Activated naive CD4-positive, alpha-beta T cell treated with anti-CD3 and anti-CD28 coated beads for 36 hours (primary cell): ENCODE measurements around the gene UBAP1L. TPM values are rescaled to one million over a fixed set of nuclear protein-coding genes. Genes with fewer than 3 reads are reported as not detected.
"Not testable (repeated sequence)": the region's sequence is repeated elsewhere in the genome, so short reads cannot be mapped to it uniquely, and the experiment has no call there.

Source experiments
- CTCF ChIA-PET: fragments of 350-600 bp; sonication (Branson Sonifier 250); formaldehyde crosslinking; loops from one replicate; lab custom pipeline; 2021; ENCODE audit warnings: antibody characterized with exemption; lab: Charles Lee
- DNase-seq: peaks from one replicate; pipeline ENCODE4 v3.0.0-alpha.2; 2020
- H3K27ac Mint-ChIP-seq: one replicate; pipeline ENCODE4 v1.8.0; 2021; ENCODE audit warnings: mild to moderate bottlenecking, mixed read lengths
- H3K27me3 Mint-ChIP-seq: one replicate; pipeline ENCODE4 v1.8.0; 2021; ENCODE audit warnings: low read depth, mixed read lengths
- H3K36me3 Mint-ChIP-seq: one replicate; pipeline ENCODE4 v1.8.0; 2021; ENCODE audit warnings: low read depth, mixed read lengths
- H3K4me1 Mint-ChIP-seq: one replicate; pipeline ENCODE4 v1.8.0; 2021; ENCODE audit warnings: low read depth, mixed read lengths
- H3K4me3 Mint-ChIP-seq: one replicate; pipeline ENCODE4 v1.8.0; 2021; ENCODE audit warnings: mild to moderate bottlenecking, moderate library complexity, mixed read lengths
- H3K9me3 Mint-ChIP-seq: one replicate; pipeline ENCODE4 v1.8.0; 2021; ENCODE audit warnings: mixed read lengths
- intact Hi-C: fragments of 100-400 bp; cut with micrococcal nuclease; formaldehyde crosslinking; loops from one replicate; pipeline ENCODE4 v1.15.1; 2023
- total RNA-seq, 2 experiments: library from RNA; stranded (reverse); gene quantifications; one replicate each; pipeline ENCODE4 v1.2.3, GENCODE V29; 2021

UBAP1L gene
- total RNA-seq, 2 experiments from 2014 or later: 1.6 to 1.9 TPM

- H3K4me3 Mint-ChIP-seq: no peak overlapping the region
- no peak for DNase-seq
- H3K4me1 Mint-ChIP-seq: peaks cover 18% of the 10 kb centered on the region
- peaks cover 30% of the 10 kb centered on the region for H3K27me3 Mint-ChIP-seq
- no peak overlapping the region for H3K27ac Mint-ChIP-seq
- intact Hi-C loops: no loop called here
- CTCF ChIA-PET: interaction anchor here (4.9 kb wide), 1 partner anchor 45 kb away, joined by 31 read pairs; no protein-coding TSS in a partner anchor
- H3K9me3 Mint-ChIP-seq: no peaks in the 10 kb centered on the region
- no peaks in the 10 kb centered on the region for H3K36me3 Mint-ChIP-seq
Measured at GRCh38 chr15:65079580-65079979, 35.4 kb downstream of the UBAP1L start.

GRCh38 chr15:65077981-65078352, 37.0 kb downstream of the UBAP1L start:
- H3K27ac Mint-ChIP-seq: no peak overlapping the region
- intact Hi-C loops: loop anchor here (1.0 kb wide), 3 partner anchors 24 to 347 kb away; no protein-coding TSS in a partner anchor
- no peak overlapping the region for H3K4me3 Mint-ChIP-seq
- no peaks in the 10 kb centered on the region for H3K36me3 Mint-ChIP-seq
- H3K4me1 Mint-ChIP-seq: peaks cover 18% of the 10 kb centered on the region
- CTCF ChIA-PET: interaction anchor here (0.9 to 4.9 kb wide), 8 partner anchors 8 to 43 kb away, joined by 3 to 31 read pairs (median 4); partner anchors contain the start of gene RASL12
- no peaks in the 10 kb centered on the region for H3K9me3 Mint-ChIP-seq
- peaks cover 29% of the 10 kb centered on the region for H3K27me3 Mint-ChIP-seq
- DNase-seq: peak; percentile 70

GRCh38 chr15:65077291-65077980, 37.6 kb downstream of the UBAP1L start:
- no peaks in the 10 kb centered on the region for H3K36me3 Mint-ChIP-seq
- CTCF ChIA-PET: interaction anchor here (0.9 to 4.9 kb wide), 7 partner anchors 8 to 246 kb away, joined by 3 to 31 read pairs (median 4); no protein-coding TSS in a partner anchor
- intact Hi-C loops: no loop called here
- H3K27me3 Mint-ChIP-seq: peaks cover 24% of the 10 kb centered on the region
- no peak overlapping the region for H3K4me3 Mint-ChIP-seq
- DNase-seq: no peak
- H3K27ac Mint-ChIP-seq: no peak overlapping the region
- peaks cover 12% of the 10 kb centered on the region for H3K4me1 Mint-ChIP-seq
- H3K9me3 Mint-ChIP-seq: no peaks in the 10 kb centered on the region

- Mint-ChIP-seq H3K36me3 (no peaks in the 10 kb centered on the region), H3K27ac (no peak within 1 kb of the TSS), H3K4me1 (peaks cover 5% of the 10 kb centered on the region), H3K9me3 (no peaks in the 10 kb centered on the region), H3K27me3 (peaks cover 21% of the 10 kb centered on the region), H3K4me3 (no peak within 1 kb of the TSS)
- DNase-seq: no peak
- intact Hi-C loops: no loop called here
- CTCF ChIA-PET: interaction anchor here (0.6 to 4.9 kb wide), 6 partner anchors 9 to 245 kb away, joined by 3 to 31 read pairs (median 3); partner anchors contain the start of gene RASL12
Measured at GRCh38 chr15:65076486-65077290, 38.3 kb downstream of the UBAP1L start, which contains the start of gene KBTBD13. Gene KBTBD13, plus strand, starts transcription at chr15:65076746. Its CDS starts 70 bp downstream, at chr15:65076816.

- H3K27me3 Mint-ChIP-seq: peaks cover 19% of the 10 kb centered on the region
- intact Hi-C loops, H3K4me1 Mint-ChIP-seq, H3K4me3 Mint-ChIP-seq, H3K9me3 Mint-ChIP-seq, H3K27ac Mint-ChIP-seq, DNase-seq, H3K36me3 Mint-ChIP-seq: not testable (repeated sequence)
- CTCF ChIA-PET: interaction anchor here (0.6 to 4.9 kb wide), 5 partner anchors 8 to 244 kb away, joined by 3 to 31 read pairs (median 3); partner anchors contain the start of gene RASL12
Measured at GRCh38 chr15:65075607-65076395, 39.2 kb downstream of the UBAP1L start.

GRCh38 chr15:65074946-65075345, 40.1 kb downstream of the UBAP1L start:
- H3K9me3 Mint-ChIP-seq, intact Hi-C loops, H3K36me3 Mint-ChIP-seq, H3K27ac Mint-ChIP-seq, DNase-seq, H3K4me3 Mint-ChIP-seq, H3K4me1 Mint-ChIP-seq: not testable (repeated sequence)
- peaks cover 19% of the 10 kb centered on the region for H3K27me3 Mint-ChIP-seq
- CTCF ChIA-PET: interaction anchor here (1.6 to 4.9 kb wide), 2 partner anchors 20 to 40 kb away, joined by 6 to 31 read pairs; no protein-coding TSS in a partner anchor

GRCh38 chr15:65072617-65073016, 42.4 kb downstream of the UBAP1L start:
- no peak overlapping the region for H3K27ac Mint-ChIP-seq
- intact Hi-C loops: no loop called here
- no peak for DNase-seq

GRCh38 chr15:65072027-65072426, 43.0 kb downstream of the UBAP1L start:
- CTCF ChIA-PET: interaction anchor here (0.8 kb wide), 1 partner anchor 19 kb away, joined by 3 read pairs; no protein-coding TSS in a partner anchor
- peaks cover 15% of the 10 kb centered on the region for H3K27me3 Mint-ChIP-seq
- DNase-seq: no peak
- H3K4me3 Mint-ChIP-seq: no peak overlapping the region
- no peaks in the 10 kb centered on the region for H3K36me3 Mint-ChIP-seq
- H3K4me1 Mint-ChIP-seq: peaks cover 10% of the 10 kb centered on the region
- intact Hi-C loops: no loop called here
- no peak overlapping the region for H3K27ac Mint-ChIP-seq
- no peaks in the 10 kb centered on the region for H3K9me3 Mint-ChIP-seq

More at GRCh38 chr15:65072617-65073016, 42.4 kb downstream of the UBAP1L start:
- H3K4me1 Mint-ChIP-seq: peaks cover 8% of the 10 kb centered on the region
- H3K36me3 Mint-ChIP-seq: no peaks in the 10 kb centered on the region
- CTCF ChIA-PET: interaction anchor here (0.8 to 0.9 kb wide), 2 partner anchors 10 to 19 kb away, joined by 3 read pairs; no protein-coding TSS in a partner anchor
- no peak overlapping the region for H3K4me3 Mint-ChIP-seq
- H3K27me3 Mint-ChIP-seq: peaks cover 12% of the 10 kb centered on the region
- no peaks in the 10 kb centered on the region for H3K9me3 Mint-ChIP-seq

GRCh38 chr15:65071381-65071811, 43.6 kb downstream of the UBAP1L start:
- DNase-seq: no peak
- CTCF ChIA-PET: no interaction called here
- Mint-ChIP-seq H3K4me1 (peaks cover 9% of the 10 kb centered on the region), H3K9me3 (no peaks in the 10 kb centered on the region), H3K27ac (no peak overlapping the region), H3K27me3 (peaks cover 19% of the 10 kb centered on the region), H3K4me3 (no peak overlapping the region), H3K36me3 (no peaks in the 10 kb centered on the region)
- intact Hi-C loops: no loop called here

- intact Hi-C loops: no loop called here
- no peaks in the 10 kb centered on the region for H3K36me3 Mint-ChIP-seq
- no peak overlapping the region for H3K4me3 Mint-ChIP-seq
- H3K27me3 Mint-ChIP-seq: peaks cover 26% of the 10 kb centered on the region
- no peak for DNase-seq
- H3K9me3 Mint-ChIP-seq: no peaks in the 10 kb centered on the region
- H3K4me1 Mint-ChIP-seq: peaks cover 9% of the 10 kb centered on the region
- CTCF ChIA-PET: interaction anchor here (0.9 to 1.3 kb wide), 2 partner anchors 8 to 36 kb away, joined by 3 to 6 read pairs; no protein-coding TSS in a partner anchor
- H3K27ac Mint-ChIP-seq: no peak overlapping the region
Measured at GRCh38 chr15:65069779-65070546, 45.0 kb downstream of the UBAP1L start.

GRCh38 chr15:65069179-65069578, 45.8 kb downstream of the UBAP1L start:
- DNase-seq: no peak
- Mint-ChIP-seq H3K36me3 (no peaks in the 10 kb centered on the region), H3K27ac (no peak overlapping the region), H3K9me3 (no peaks in the 10 kb centered on the region), H3K4me1 (peaks cover 9% of the 10 kb centered on the region), H3K4me3 (no peak overlapping the region), H3K27me3 (peaks cover 26% of the 10 kb centered on the region)
- intact Hi-C loops: no loop called here
- CTCF ChIA-PET: interaction anchor here (0.9 to 1.3 kb wide), 2 partner anchors 9 to 35 kb away, joined by 3 to 6 read pairs; no protein-coding TSS in a partner anchor
